Measurements from ENCODE around the gene MUC2. TPM values are rescaled to one million over a fixed set of nuclear protein-coding genes. Genes with fewer than 3 reads are reported as not detected.

The MUC2 gene
- total RNA-seq, 1 experiment from 2014 or later: not detected

DNA sequence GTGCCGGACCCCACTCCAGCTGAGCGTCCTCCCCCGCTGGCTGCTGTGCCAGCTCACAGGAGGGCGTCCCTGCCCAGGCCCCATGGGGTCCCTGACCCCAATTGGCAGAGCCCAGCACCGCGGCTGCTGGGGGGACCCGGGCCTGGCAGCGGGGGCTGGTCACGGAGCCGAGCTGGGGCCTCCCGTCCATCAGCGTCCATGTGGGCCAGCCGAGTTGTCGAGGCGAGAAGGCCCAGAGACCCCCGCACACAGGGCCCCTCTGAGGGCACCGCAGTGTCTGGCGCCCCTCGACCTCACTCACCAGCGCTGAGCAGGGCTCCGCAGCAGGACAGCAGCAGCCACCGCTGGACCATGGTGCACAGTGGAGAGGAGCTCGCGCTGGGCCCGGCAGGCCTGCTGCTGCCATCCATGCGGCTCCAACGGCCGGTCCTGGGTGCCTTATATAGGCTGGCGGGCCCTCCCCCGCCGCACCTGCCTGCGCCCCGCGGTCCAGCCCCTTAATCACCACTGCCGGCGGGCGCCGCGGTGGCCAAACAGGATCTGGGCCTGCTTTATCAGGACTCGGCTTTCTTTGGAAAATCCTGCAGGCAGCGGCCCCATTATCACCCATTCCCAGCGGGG, 38.3 kb upstream of the MUC2 start, which contains the start of gene MUC6:
Gene MUC6 (minus strand): TSS at position 416 of the 621 bp plus-strand sequence. CDS start 63 bp downstream, at position 353.
- DNase-seq (ENCODE audit: low spot score): no peak

DNA sequence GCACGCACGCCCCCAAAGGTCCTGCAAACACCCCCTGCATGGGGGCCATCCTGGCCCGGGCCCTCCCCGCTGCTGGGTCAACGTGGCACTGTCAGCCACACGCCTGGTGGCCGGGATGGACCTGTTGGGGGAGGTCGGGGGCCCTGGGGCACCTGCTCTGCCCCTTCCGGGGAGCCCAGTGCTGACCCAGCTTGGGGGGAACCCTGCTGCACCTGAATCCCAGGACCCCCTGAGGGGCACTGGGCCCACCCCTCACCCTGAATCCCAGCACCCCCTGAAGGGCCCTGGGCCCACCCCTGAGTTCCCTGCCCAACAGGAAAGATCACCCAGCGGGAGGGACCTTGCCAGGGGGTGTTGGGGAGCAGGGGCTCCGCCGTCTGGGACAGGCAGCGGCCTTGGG, 37.7 kb upstream of the MUC2 start:
- DNase-seq (ENCODE audit: low spot score): no peak

DNA sequence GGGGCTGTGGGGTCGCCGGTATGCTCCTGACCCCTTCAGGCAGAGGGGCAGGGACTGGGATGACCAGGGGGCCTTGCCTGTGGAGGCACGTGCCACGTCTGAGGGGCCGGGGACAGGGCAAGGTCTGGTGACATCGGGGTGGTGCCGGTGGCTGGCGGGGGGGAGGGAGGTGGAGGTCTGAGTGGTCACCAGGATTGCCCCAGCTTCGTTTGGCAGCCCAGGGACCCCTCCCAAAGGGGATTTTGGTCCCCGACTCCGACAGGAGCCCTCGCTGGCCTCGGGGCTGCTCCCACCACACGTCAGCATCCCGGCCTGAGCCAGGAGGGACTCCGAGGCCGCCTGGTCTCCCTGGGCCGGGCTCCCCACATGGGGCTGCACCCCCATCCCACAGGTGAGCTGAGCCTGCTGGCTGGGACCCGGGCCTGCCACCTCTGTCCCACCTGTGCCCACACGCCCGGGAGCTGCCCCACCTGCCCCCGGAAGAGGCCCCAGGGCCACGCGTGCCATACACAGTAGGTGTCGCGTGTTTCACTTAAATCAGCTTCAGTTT, 37.1 kb upstream of the MUC2 start:
- DNase-seq (ENCODE audit: low spot score): no peak

- no peak for DNase-seq (ENCODE audit: low spot score)
Observed at GRCh38 chr11:1038361-1038760, 36.3 kb upstream of the MUC2 start.

DNA sequence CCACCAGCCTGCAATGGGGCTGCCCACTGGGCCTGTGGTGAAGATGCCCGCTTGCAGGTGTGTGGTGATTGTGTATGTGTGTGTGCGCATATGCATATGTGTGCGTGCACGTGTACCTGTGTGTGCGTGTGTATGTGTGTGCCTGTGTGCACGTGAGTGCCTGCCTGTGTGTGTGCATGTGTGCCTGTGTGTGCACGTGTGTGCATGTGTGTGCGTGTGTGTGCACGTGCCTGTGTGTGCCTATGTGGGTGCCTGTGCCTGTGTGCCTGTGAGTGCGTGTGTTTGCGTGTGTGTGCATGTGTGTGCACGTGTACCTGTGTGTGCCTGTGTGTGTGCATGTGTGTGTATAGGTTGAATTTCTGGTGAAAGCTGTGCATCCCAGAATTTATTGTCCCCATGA, 35.8 kb upstream of the MUC2 start:
- no peak for DNase-seq (ENCODE audit: low spot score)

DNA sequence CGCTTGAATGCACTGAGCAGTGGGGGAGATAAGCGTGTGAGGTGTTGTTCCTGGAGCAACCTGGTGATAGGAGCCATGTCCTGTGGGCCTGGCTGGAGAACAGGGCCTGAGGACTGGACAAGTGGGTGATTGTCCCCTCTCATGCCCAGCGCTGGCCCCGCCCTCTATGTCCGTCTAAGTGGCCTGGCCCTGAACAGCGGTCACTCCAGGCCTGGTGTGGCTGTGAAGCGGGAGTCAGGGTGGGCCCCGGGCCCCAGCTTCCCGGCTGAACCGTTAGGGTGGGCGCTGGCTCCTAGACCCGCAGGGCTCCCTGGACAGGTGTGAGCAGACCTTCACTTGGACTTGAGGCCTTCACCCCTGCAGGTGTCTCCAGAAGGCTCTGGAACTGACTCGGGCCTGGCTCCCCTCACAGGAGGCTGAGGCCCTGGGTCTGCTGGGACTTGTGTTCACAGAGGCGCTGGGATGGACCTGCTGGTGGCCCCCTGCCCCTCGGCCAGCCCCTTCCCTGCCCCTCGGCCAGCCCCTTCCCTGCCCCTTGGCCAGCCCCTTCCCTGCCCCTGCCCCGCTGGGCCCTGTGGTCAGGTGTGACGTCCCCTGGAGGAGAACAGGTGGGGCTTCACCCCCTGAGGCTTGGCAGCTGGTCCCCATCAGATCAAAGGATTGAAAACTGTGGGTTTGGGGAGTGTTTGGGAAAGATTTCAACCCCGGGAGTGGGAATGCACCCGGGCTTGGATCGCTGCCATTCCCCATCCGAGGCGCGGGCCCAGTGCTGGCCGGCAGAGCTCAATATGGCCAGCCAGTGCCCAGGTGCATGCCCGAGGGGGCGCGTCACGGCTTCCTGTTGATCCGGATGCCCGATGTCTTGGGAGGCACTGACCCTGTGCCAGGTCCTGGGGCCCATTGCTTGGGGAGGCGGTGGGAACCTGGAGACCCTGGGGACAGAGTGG, 34.9 kb upstream of the MUC2 start:
- no peak for DNase-seq (ENCODE audit: low spot score)

DNA sequence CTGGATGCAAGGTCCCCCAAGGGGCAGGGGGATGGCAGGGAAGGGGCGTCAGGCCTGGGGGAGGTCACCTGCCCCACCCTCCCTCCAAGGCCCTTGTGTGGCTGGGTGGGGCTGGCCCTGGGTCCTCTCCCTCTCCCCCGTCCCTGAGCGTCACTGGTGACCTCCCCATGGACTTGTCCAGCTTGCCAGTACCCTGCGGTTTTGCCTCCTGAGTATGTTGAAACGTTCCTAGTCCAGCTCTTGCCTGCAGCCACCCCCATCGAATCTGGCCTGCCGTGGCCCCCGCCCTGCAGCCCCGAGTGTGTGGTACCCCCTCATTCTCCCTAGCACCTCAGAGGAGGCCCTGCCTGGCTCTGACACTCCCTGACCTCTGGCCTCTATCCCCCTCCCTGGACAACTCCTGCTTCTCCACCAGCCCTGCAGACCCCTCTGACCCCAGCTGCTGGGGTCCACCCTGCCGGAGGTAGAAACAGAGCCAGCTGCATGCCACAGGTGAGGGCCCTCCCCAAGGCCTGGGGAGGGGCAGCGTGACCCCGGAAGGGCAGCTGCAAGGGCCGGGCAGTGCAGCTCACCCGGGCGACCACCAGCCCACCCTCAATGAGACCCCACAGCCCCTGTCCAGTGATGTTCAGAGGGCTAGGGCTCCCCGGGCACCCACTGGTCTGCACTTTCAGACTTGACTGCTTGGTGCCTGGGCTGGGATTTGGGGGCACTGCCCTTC, 34.1 kb upstream of the MUC2 start:
- DNase-seq (ENCODE audit: low spot score): no peak

GRCh38 chr11:1041149-1041467, 33.6 kb upstream of the MUC2 start:
- no peak for DNase-seq (ENCODE audit: low spot score)

DNA sequence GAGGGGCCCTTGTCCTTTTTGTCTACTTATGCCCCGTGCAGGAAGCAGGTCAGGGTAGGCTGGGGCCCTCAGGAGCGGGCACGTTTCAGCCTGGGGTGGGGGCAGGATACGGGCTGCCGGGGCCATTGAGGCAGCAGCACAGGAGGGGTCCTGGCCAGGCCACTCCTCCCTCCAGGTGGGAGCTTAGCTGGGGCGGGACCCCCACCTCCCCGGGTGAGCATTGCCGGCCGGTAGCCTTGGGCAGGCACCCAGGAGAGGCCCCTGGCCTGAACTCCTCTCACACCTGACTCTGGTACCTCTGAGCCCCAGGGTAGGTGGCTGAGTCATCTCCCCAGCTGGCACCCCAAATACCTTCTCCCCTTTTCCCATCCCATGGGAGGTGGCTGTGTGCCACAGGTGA, 33.2 kb upstream of the MUC2 start:
- no peak for DNase-seq (ENCODE audit: low spot score)

DNA sequence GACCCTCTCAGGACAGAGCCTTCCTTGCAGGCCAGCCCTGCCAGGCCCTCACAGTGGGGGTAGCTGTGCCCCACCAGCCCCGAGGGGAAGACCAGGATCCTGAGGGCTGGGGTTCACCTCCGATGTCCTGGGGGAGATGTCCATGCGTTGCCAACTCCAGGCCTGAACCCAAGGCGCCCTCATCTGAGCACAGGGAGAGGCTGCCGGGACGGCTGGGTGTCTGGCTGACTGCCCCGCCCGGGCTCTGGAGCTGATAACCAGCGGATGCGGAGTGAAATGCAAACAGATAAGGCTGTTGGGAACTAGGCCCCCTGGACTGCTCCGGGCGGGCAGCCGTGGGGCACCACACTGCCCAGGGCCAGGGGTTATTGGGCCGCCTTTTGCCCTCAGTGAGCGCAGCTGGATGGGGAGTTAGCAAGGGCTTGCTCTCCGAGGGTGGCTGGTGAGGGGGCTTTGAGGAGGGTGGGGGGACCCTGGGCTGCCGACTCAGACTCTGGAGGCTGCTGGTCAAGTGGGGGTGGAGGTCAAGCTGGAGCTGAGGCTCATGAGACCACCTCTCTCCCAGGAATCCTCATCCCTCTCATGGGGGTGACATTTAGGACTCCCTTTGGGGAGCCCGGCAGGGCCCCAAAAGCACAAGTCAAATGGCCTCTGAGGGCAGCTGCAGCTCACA, 32.6 kb upstream of the MUC2 start:
- DNase-seq (ENCODE audit: low spot score): no peak

GRCh38 chr11:1042626-1043562, 31.8 kb upstream of the MUC2 start:
- DNase-seq (ENCODE audit: low spot score): no peak

DNA sequence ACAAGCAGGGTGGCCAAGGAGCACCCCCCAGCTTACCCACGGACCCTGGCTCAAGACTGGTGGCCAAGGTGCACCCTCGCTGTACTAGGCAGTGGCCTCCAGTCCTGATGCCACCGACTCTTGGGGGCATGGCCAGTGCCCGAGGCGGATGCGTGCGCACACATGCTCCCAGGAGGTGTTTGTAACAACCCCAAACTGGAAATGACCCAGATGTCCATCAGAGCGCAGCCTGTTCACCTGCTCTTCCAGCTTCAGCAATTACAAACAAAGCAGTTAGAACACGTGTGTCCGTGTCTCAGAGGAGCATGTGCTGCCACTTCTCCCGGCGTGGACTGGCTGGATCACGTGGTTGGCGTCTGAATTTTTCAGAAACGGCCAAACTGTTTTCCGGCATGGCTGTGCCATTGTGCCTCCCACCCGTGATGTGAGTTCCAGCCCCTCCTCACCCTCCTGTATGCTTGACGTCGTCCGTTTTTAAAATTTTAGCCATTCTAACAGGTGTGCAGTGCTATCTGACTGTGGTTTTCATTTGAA, 31.0 kb upstream of the MUC2 start:
- DNase-seq (ENCODE audit: low spot score): no peak

GRCh38 chr11:1044160-1044559, 30.5 kb upstream of the MUC2 start:
- no peak for DNase-seq (ENCODE audit: low spot score)

DNA sequence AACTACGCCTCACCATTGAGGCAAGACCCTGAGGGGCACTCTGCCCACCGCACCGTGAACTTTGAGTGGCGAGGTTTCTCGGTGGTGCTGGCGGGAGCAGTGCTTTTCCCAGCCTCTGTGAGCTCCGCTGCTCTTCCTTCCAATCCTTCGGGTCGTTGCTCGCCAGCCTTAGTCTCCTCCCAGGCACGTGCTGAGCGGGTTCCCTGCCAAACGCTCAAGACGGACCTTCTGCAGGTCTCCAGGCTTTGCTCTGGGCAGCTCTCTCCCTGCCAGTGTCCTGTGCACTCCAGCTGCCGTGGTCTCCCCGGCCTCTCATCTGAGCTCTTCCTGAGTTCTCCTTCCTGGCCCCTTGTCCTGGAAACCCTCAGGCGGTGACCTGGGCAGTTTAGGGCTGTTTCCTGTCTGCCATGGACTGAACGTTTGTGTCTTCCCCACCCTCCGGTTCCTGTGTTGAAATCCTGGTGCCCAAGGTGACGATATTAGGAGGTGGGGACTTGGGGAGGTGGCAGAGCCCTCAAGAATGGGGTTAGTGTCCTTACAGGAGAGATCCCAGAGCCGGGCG, 27.0 kb upstream of the MUC2 start:
- DNase-seq (ENCODE audit: low spot score): no peak

DNA sequence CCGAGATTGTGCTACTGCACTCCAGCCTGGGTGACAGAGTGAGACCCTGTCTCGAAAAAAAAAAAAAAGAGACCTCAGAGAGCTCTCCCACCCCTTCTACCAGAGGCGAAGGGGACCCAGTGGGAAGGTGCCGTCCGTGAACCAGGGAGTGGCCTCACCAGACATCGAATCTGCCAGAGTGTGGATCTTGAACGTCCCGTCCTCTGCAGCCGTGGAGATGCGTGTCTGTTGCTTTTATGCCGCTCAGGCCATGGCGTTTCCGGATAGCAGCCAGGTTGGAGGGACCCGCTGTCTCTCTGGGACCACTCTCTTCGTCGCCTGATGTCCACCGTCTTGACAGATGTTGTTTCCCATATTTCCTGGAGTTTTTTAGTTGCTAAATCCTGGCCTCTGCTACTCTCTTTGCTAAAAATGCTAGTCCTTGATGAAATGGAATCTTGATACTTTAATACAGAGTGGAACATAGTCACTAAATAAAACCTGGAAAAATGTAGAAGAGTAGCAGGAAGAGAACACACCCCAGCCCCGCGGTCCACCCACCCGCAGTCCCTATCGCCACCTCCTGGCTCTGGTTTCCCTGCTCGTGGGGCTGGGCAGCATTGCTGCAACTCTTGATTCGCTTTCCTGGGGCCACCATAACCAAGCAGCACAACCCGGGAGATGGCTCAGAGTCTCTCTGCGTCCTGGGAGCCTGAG, 26.2 kb upstream of the MUC2 start:
- no peak for DNase-seq (ENCODE audit: low spot score)

DNA sequence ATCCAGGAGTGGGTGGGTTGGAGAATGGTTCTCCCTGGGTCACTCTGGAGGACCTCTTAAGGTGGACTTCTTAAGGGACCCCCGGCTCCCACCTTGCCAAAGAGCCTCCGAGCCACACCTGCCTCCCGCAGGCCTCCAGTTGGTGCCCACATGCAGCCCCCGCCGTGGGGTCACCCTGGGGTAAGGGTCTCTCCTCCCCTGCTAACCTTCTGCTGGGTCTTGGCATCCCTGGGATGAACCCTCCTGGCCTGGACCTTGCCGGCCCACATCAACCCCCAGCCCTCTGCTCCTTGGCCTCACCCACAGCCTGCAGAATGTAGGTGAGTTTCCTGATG, 25.6 kb upstream of the MUC2 start:
- no peak for DNase-seq (ENCODE audit: low spot score)

- no peak for DNase-seq (ENCODE audit: low spot score)
Observed at GRCh38 chr11:1049431-1049891, 25.2 kb upstream of the MUC2 start.

DNA sequence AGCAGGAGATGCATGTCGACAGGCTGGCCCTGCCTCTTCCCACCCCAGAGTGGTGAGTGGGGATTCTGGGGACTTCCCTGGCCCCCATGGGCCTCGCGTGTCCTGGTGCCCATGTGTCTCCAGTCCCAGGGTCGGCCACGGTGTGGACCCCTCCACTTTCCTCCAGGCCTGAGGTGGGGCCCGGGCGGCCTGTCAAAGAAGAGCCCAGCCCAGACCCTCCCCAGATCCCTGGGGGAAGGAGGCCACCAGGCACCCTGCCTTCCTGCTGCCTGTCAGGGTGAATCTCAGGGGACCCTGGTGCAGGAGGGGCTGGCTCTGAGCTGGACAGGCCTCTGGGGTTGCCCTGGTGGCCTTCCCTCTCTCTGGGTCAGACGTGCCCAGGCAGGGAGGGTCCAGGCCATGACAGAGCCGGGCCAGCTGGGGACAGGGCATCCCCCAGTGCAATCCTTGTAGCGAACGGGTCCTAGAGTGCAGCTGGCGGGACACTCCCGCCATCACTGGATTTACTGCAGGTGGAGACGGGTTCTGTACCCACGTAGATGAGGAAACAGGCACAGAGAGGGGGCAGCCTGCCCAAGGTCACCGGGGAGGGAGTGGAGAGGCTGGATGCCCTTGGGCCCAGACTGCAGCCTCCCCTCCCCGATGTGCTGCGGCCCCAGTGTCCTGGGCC, 24.6 kb upstream of the MUC2 start:
- DNase-seq (ENCODE audit: low spot score): no peak

Data from H4 (cell line).